Activated T-cell treated with anti-CD3 and anti-CD28 coated beads, Interleukin-2, amount 50 U/mL, for 48 hours (primary cell): Measurements from ENCODE around the gene ZNF687.

ENCODE experiments used
- DNase-seq, 2 experiments: peaks; one replicate each; pipeline ENCODE4 v3.0.0-alpha.2; 2020

ZNF687 gene

GRCh38 chr1:151281225-151281968, 702 bp upstream of the ZNF687 start:
- DNase-seq: peak; percentile 99 to 100

DNA sequence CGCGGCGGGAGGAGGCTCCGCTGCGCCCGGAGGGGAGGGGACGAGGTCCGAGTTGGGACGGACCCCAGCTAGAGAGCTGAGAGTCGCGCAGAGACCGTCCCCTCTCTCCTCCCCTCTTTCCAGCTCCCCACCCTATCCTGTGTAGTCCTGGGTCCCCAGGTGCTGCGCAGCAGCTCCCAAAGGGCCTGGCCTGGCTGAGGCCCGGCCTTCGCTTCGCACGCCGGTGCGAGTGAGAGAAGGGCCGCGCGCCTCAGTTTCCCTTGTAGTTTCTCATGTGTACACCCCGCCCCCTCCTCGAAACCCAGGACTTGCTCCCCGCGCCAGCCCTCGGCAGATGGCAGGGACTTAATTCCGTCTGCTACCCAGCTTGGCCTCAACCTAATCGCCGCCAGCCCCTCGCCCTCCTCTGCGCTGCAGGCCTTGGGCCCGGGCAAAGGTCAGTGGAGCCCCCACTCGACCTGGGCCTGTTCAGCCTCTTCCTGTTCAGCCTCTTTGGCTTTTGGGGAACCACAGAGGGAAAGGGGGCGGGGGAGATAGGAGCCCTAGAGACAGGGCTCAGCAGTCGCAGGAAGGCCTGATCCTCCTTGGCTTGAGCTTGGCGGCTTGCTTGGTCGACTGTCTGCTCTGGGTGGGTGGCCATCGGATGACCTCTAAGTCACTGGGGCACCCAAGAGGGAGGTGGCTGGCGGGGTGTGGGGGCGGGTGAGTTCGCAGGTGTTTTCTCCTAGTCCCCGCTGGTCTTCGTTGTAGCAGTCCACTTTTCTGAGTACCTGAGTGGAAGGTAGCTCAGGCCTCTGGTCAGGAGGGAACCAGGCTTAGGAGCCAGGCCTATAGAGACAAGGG, 1.0 kb downstream of the ZNF687 start:
- DNase-seq: peak in 1 of 2 experiments; percentile 52

GRCh38 chr1:151284013-151284577, 2.0 kb downstream of the ZNF687 start:
- DNase-seq: no peak

DNA sequence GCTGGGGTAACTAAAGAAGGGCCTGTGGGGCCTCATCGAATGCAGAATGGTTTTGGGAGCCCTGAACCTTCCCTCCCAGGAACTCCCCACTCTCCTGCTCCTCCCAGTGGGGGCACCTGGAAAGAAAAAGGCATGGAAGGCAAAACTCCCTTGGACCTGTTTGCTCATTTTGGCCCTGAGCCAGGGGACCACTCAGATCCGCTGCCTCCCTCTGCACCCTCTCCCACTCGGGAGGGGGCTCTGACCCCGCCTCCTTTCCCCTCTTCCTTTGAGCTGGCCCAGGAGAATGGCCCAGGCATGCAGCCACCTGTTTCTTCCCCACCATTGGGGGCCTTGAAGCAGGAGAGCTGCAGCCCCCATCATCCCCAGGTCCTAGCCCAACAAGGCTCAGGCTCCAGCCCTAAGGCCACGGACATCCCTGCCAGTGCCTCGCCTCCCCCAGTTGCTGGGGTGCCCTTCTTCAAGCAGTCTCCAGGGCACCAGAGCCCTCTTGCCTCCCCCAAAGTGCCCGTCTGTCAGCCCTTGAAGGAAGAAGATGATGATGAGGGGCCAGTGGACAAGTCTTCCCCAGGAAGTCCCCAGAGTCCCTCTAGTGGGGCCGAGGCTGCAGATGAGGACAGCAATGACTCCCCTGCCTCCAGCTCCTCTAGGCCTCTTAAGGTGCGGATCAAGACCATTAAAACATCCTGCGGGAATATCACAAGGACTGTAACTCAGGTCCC, 4.7 kb downstream of the ZNF687 start:
- DNase-seq: no peak

GRCh38 chr1:151287341-151287699, 5.2 kb downstream of the ZNF687 start:
- DNase-seq: no peak

DNA sequence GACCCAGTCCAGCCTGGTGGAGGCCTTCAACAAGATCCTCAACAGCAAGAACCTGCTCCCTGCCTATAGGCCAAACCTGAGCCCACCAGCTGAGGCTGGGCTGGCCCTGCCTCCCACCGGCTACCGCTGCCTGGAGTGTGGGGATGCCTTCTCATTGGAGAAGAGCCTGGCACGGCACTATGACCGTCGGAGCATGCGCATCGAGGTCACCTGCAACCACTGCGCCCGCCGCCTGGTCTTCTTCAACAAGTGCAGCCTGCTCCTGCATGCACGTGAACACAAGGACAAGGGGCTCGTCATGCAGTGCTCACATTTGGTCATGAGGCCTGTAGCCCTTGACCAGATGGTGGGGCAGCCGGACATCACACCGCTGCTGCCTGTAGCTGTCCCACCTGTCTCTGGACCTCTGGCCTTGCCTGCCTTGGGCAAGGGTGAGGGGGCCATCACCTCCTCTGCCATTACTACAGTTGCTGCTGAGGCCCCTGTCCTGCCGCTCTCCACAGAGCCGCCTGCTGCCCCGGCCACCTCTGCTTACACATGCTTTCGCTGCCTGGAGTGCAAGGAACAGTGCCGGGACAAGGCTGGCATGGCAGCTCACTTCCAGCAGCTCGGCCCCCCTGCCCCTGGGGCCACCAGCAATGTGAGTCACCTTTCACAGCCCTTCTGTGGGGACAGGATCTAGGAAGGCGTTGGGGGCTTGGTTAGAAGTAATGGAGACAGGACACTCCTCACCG, 5.8 kb downstream of the ZNF687 start:
- DNase-seq: no peak

DNA sequence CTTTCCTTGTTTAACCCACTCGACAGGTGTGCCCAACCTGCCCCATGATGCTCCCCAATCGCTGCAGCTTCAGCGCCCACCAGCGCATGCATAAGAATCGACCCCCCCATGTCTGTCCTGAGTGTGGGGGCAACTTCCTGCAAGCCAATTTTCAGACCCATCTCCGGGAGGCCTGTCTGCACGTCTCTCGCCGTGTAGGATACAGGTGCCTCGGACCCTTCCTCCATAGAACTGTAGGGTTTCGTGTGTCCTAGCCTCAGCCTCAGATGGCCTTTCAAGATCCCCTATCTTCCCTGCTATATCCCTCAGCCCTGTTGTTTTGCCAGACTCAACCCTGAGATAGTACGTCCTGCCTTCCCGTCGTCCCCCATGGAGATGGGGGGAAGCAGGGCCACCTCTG, 6.4 kb downstream of the ZNF687 start:
- DNase-seq: no peak

GRCh38 chr1:151289080-151289935, 7.2 kb downstream of the ZNF687 start:
- no peak for DNase-seq

GRCh38 chr1:151289991-151290708, 8.1 kb downstream of the ZNF687 start:
- DNase-seq: no peak

DNA sequence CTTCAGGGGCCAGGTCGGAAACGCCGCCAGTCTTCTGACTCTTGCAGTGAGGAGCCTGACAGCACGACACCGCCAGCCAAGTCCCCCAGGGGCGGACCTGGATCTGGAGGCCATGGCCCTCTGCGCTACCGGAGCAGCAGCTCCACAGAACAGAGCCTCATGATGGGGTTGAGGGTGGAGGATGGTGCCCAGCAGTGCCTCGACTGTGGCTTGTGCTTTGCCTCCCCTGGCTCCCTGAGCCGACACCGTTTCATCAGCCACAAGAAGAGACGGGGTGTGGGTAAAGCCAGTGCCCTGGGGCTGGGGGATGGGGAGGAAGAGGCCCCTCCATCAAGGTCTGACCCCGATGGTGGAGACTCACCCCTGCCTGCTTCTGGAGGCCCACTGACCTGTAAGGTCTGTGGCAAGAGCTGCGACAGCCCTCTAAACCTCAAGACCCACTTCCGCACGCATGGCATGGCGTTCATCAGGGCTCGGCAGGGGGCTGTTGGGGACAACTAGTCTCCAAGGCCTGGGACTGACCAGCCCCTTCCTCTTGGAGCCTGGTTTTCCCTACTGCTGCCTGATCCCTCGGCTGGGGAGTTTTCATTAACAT, 8.7 kb downstream of the ZNF687 start:
- no peak for DNase-seq

DNA sequence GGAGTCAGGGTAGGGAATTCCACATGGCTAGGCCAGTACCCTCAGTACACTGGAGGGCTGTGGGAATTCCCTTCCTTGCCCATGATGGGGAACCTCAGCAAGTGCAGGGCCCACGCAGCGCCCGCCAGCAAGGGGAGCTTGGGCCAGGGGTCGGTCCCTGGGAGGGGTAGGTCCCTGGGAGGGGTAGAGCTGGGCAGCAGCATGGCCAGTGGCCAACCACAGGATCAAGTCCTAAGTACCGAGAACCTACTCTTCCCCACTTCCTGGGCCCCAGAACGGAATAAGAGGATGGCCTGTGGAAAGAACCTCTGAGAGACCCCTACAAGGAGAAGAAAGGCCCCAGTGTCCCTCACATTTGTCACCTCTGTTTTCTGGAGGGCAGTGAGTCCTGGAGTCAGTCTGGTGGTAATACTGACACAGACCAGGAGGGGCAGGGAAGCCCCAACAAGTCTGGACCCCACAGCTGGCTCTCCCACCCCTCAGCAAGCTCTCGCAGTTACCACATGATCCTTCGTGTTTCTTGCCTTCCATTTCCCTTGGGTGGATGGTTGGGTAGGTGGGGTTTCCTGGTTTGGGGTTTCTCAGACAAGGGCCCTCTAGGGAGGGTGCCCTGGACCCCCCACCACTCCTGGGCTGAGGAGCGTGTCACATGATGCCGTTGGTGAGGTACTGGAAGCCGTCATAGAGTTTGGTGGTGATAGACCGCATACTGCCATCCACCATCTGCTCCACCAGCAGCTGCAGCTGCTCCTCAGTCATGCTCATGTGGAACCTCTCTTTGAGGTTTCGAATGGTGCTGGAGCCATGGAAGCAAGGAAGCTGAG, 10.3 kb downstream of the ZNF687 start:
- DNase-seq: no peak

DNA sequence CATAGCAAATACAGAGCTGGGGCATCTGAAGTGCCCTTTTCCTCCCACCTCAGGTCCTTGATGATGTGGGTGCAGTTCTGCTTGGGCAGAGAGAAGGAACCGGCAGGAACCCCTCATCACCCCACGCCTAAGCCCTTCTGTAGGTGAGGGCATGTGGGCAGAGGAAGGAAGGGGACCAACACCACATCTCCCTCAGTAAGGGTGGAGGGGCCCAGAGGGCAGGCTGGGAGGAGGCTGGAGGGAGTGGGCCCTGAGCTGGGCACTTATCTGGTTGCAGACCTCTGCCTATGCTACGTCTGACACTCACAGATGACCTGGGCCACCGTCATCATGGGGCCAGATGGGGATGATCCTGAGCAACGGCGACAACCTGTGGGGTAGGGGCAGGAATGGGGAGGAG, 11.0 kb downstream of the ZNF687 start:
- DNase-seq: no peak

DNA sequence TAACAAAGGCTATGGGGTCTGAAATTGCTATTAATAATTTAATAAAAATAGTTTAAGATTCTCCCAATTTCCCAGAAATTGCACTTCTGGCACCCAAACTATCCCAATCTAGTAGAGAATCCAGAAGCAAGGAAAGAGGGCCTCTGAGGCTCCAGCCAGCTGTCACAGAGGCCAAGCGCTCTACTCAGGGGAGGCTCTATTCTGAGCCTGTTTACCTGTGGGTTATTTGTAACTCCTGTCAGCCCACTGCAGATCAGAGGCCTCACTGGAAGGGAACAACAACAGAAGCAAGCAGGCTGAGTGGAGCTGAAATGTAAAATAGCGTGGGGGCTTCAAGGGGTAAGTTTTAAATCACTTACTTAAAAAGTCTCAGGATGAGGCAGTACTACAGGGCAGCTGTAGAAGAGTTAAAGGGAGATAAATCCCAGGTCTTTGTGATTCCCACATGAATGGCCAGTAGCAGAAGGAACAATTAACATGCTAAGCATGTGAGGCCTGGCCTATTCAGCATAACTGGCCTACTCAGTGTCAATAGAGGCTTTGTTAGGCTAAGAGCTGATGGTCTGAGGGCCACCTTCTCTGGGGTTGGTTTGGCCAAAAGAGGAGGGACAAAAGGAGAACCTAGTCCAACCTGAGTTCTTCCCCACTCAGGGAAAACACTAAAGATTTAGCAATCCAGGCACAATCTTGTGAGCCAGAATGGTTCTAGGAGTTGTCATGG, 12.8 kb downstream of the ZNF687 start:
- DNase-seq: no peak

DNA sequence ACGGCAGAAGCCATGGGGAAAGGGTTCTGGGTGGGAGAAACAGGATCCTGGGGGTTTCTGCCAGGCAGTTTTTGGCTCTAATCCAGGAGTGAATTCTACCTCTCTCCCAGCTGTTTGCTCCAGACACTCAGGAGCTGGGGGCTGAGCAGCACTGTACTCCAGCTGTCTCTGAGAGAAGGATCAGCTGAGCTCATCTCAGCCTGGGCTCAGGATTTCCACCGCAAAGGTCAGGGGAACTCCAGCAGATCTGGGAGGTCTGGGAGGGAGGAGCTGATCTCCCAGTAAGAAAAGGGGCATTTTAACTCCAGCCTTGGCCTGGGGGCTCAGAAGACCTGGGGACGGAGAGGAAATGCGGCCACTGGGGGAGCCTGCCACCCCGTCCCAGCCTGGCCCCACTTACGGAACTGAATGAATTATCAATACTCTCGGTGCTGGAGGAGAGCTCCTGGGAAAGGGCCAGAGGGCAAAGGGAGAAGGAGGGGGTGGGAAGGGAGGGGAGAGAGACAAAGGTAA, 27.8 kb downstream of the ZNF687 start:
- no peak for DNase-seq

GRCh38 chr1:151311011-151311410, 28.9 kb downstream of the ZNF687 start:
- no peak for DNase-seq

- peak; percentile 84 to 87 for DNase-seq
These were observed 29.7 kb downstream of the ZNF687 start for GRCh38 chr1:151311589-151312331.

GRCh38 chr1:151312411-151312810, 30.3 kb downstream of the ZNF687 start:
- no peak for DNase-seq

DNA sequence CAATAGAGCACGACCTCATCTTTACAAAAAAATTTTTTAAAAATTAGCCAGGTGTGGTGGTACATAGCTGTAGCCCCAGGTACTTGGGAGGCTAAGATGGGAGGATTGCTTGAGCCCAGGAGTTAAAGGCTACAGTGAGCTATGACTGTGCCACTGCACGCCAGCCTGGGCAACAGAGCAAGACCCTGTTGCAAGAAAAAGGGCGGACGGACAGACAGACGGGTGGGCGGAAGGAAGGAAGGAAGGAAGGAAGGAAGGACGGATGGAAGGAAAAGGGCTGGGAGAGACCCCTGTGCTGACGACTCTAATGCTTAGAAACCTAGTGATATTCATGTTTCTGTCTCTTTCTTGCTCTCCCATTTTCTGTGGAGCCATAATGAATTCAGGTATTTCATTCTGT, 30.7 kb downstream of the ZNF687 start:
- no peak for DNase-seq
